ENCODE measurements around the gene RNU2-1. TPM values are rescaled to one million over a fixed set of nuclear protein-coding genes. Genes with fewer than 3 reads are reported as not detected.

The RNU2-1 gene
- total and polyA plus RNA-seq, 2 of the 13 experiments (the other 11 are each of a cell fraction or from before 2014, with no cell fraction given) = not detected

DNA sequence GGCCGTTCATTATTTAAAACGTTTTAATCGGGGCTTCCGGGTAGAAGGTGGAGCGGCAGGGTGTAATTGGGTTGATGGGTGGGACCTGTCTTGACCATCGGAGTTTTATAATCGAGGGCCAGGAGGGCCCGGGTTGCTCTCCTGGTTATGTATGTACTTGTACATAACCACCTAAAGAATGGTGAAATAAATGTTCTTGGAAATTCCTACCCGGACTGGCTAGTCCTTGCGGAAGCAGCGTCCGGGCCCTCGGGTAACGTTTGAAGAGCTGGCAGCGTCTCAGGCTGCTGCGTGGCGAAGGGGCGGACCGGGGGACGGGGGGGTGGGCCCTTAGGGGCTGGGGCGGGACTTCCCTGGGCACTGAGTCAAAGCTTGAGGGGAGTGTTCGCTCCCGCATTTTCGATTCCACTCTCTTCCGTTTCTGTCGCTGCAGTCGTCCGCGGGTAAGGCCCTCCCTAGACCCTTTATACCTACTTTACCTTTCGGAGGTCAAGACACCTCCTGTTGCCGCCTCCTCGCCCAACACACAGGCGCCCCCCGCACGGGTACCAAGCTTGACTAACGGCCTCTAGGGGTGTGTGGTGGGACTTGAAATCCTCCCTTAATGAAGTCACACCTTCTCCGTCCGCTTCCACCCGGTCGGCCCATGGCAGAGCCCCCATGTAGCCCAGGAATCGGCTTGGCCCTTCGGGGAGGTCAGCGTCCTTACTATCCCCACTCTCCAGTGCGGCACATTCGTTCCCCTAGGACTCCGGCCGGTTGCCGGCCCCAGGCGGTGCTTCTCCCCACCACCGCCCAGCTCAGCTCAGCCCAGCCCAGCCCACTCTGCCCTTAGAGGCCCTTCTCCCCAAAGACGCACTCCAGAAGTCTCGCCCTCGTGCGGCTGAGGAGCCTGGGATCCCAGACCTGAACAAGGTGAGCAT lies 22.0 kb downstream of the RNU2-1 start, which contains the start of gene TMEM106A (continued):
- TF ChIP-seq MTA1 (CRISPR knock-in tag; IDR thresholded peaks at IDR 0.05; ENCODE audit: borderline replicate concordance) (peak; percentile 62; the same call in 1 of the 2 replicates), MAFG (CRISPR knock-in tag; IDR thresholded peaks at IDR 0.05) (no peak), MYC (CRISPR knock-in tag; IDR thresholded peaks at IDR 0.05; ENCODE audit: borderline replicate concordance) (peak; percentile 65), RBAK (CRISPR knock-in tag; IDR thresholded peaks at IDR 0.05) (no peak), RAD51 (IDR thresholded peaks at IDR 0.05; ENCODE audit: borderline replicate concordance) (no peak), HNRNPK (IDR thresholded peaks at IDR 0.05; ENCODE audit: low read depth, low read length, poor library complexity, severe bottlenecking) (no peak), BCL6 (CRISPR knock-in tag; IDR thresholded peaks at IDR 0.05) (peak; percentile 28; the same call in 1 of the 2 replicates), NCOA2 (CRISPR knock-in tag; IDR thresholded peaks at IDR 0.05) (no peak; the same call in 1 of the 2 replicates), XBP1 (CRISPR knock-in tag; IDR thresholded peaks at IDR 0.05) (no peak), SP2 (CRISPR knock-in tag; IDR thresholded peaks at IDR 0.05) (peak; percentile 58; the same call in 1 of the 2 replicates), RBFOX2 (IDR thresholded peaks at IDR 0.05; ENCODE audit: low read depth, low read length) (peak; percentile 73), GATAD2A (CRISPR knock-in tag; IDR thresholded peaks at IDR 0.05) (peak; percentile 28), ZNF432 (CRISPR knock-in tag; IDR thresholded peaks at IDR 0.05; ENCODE audit: borderline replicate concordance) (no peak), PPARG (CRISPR knock-in tag; conservative IDR thresholded peaks at IDR 0.05) (0 out of 2 replicates have a peak, but pooled peaks have one; percentile 7), GATA4 (IDR thresholded peaks at IDR 0.05; ENCODE audit: borderline replicate concordance, low read depth) (0 out of 2 replicates have a peak, but pooled peaks have one; percentile 39), SOX6 (IDR thresholded peaks at IDR 0.05) (no peak), SOX6 (CRISPR knock-in tag; IDR thresholded peaks at IDR 0.05) (0 out of 2 replicates have a peak, but pooled peaks have one; percentile 34), FOXA1 (IDR thresholded peaks at IDR 0.05) (no peak), FOXA1 (CRISPR knock-in tag; IDR thresholded peaks at IDR 0.05) (no peak), HMG20A (CRISPR knock-in tag; IDR thresholded peaks at IDR 0.05; ENCODE audit: borderline replicate concordance) (no peak), REL (CRISPR knock-in tag; conservative IDR thresholded peaks at IDR 0.05) (no peak)
- TF ChIP-seq, protein P1, sequence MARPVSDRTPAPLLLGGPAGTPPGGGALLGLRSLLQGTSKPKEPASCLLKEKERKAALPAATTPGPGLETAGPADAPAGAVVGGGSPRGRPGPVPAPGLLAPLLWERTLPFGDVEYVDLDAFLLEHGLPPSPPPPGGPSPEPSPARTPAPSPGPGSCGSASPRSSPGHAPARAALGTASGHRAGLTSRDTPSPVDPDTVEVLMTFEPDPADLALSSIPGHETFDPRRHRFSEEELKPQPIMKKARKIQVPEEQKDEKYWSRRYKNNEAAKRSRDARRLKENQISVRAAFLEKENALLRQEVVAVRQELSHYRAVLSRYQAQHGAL (CRISPR knock-in tag; IDR thresholded peaks at IDR 0.05; ENCODE audit: not compliant biosample characterization) = no peak
- TF ChIP-seq, protein P2, sequence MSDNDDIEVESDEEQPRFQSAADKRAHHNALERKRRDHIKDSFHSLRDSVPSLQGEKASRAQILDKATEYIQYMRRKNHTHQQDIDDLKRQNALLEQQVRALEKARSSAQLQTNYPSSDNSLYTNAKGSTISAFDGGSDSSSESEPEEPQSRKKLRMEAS (IDR thresholded peaks at IDR 0.05) = no peak; the same call in 1 of the 2 replicates
- TF ChIP-seq, protein P3, sequence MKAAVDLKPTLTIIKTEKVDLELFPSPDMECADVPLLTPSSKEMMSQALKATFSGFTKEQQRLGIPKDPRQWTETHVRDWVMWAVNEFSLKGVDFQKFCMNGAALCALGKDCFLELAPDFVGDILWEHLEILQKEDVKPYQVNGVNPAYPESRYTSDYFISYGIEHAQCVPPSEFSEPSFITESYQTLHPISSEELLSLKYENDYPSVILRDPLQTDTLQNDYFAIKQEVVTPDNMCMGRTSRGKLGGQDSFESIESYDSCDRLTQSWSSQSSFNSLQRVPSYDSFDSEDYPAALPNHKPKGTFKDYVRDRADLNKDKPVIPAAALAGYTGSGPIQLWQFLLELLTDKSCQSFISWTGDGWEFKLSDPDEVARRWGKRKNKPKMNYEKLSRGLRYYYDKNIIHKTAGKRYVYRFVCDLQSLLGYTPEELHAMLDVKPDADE (CRISPR knock-in tag; IDR thresholded peaks at IDR 0.05) = no peak
- TF ChIP-seq, protein P4, sequence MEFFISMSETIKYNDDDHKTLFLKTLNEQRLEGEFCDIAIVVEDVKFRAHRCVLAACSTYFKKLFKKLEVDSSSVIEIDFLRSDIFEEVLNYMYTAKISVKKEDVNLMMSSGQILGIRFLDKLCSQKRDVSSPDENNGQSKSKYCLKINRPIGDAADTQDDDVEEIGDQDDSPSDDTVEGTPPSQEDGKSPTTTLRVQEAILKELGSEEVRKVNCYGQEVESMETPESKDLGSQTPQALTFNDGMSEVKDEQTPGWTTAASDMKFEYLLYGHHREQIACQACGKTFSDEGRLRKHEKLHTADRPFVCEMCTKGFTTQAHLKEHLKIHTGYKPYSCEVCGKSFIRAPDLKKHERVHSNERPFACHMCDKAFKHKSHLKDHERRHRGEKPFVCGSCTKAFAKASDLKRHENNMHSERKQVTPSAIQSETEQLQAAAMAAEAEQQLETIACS (CRISPR knock-in tag; IDR thresholded peaks at IDR 0.05) = 0 out of 2 replicates have a peak, but pooled peaks have one; percentile 15
- TF ChIP-seq, protein P5, sequence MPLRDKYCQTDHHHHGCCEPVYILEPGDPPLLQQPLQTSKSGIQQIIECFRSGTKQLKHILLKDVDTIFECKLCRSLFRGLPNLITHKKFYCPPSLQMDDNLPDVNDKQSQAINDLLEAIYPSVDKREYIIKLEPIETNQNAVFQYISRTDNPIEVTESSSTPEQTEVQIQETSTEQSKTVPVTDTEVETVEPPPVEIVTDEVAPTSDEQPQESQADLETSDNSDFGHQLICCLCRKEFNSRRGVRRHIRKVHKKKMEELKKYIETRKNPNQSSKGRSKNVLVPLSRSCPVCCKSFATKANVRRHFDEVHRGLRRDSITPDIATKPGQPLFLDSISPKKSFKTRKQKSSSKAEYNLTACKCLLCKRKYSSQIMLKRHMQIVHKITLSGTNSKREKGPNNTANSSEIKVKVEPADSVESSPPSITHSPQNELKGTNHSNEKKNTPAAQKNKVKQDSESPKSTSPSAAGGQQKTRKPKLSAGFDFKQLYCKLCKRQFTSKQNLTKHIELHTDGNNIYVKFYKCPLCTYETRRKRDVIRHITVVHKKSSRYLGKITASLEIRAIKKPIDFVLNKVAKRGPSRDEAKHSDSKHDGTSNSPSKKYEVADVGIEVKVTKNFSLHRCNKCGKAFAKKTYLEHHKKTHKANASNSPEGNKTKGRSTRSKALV (CRISPR knock-in tag; IDR thresholded peaks at IDR 0.05) = 0 out of 2 replicates have a peak, but pooled peaks have one; percentile 19
